ENCODE measurements around the gene SGK1.
"Not testable (repeated sequence)": the region's sequence is repeated elsewhere in the genome, so short reads cannot be mapped to it uniquely, and the experiment has no call there.

SGK1 gene

GRCh38 chr6:134221250-134221649 is 96.7 kb downstream of the SGK1 start:
- H3K4me3 ChIP-seq (ENCODE audit: low read depth, low read length), result no peak overlapping the region
- no peak for TF ChIP-seq CTCF (conservative IDR thresholded peaks at IDR 0.05; ENCODE audit: low read depth, low read length)
- DNase-seq (ENCODE audit: low read depth), result no peak

- no peak for DNase-seq (ENCODE audit: low read depth)
- no peak for TF ChIP-seq CTCF (conservative IDR thresholded peaks at IDR 0.05; ENCODE audit: low read depth, low read length)
- no peak overlapping the region for H3K4me3 ChIP-seq (ENCODE audit: low read depth, low read length)
Observed at GRCh38 chr6:134217798-134218140, 100.1 kb downstream of the SGK1 start.

- H3K4me3 ChIP-seq (ENCODE audit: low read depth, low read length), result no peak overlapping the region
- peak; percentile 24 for DNase-seq (ENCODE audit: low read depth)
- no peak for TF ChIP-seq CTCF (conservative IDR thresholded peaks at IDR 0.05; ENCODE audit: low read depth, low read length)
Observed at GRCh38 chr6:134217105-134217797, 100.7 kb downstream of the SGK1 start.

GRCh38 chr6:134216301-134217010 is 101.5 kb downstream of the SGK1 start:
- DNase-seq (ENCODE audit: low read depth), result no peak
- no peak for TF ChIP-seq CTCF (conservative IDR thresholded peaks at IDR 0.05; ENCODE audit: low read depth, low read length)
- H3K4me3 ChIP-seq (ENCODE audit: low read depth, low read length), result no peak overlapping the region

- not testable (repeated sequence) for DNase-seq (ENCODE audit: low read depth); H3K4me3 ChIP-seq (ENCODE audit: low read depth, low read length)
Observed at GRCh38 chr6:134213410-134213809, 104.5 kb downstream of the SGK1 start.

- no peak for DNase-seq (ENCODE audit: low read depth)
- no peak for TF ChIP-seq CTCF (conservative IDR thresholded peaks at IDR 0.05; ENCODE audit: low read depth, low read length)
Observed at GRCh38 chr6:134211297-134211696, 106.6 kb downstream of the SGK1 start.

GRCh38 chr6:134207421-134207820 is 110.5 kb downstream of the SGK1 start:
- no peak for DNase-seq (ENCODE audit: low read depth)
- H3K4me3 ChIP-seq (ENCODE audit: low read depth, low read length), result no peak overlapping the region
- no peak for TF ChIP-seq CTCF (conservative IDR thresholded peaks at IDR 0.05; ENCODE audit: low read depth, low read length)

More at GRCh38 chr6:134211297-134211696, 106.6 kb downstream of the SGK1 start:
- H3K4me3 ChIP-seq (ENCODE audit: low read depth, low read length), result no peak overlapping the region
